Uterus (tissue), 2 donors: ENCODE data around the gene CATSPER3.

Experiments
- POLR2A ChIP-seq, 2 donors: fragments of 450-650 bp; IDR thresholded peaks; one replicate each; pipeline ENCODE4 v1.6.1; 2016; ENCODE audit warnings: antibody characterized with exemption in 2 of 2, mild to moderate bottlenecking in 1 of 2, moderate library complexity in 1 of 2
- TF ChIP-seq, protein P1 (sequence below), 4 experiments: fragments of 200-600 bp in 2 of 4; fragments of 450-650 bp in 2 of 4; sonication (generic) in 2 of 4; IDR thresholded peaks; one replicate each; pipeline ENCODE4 v1.5.1; 2016 to 2019; ENCODE audit warnings: antibody characterized with exemption in 4 of 4, mild to moderate bottlenecking in 2 of 4, moderate library complexity in 1 of 4

DNA sequence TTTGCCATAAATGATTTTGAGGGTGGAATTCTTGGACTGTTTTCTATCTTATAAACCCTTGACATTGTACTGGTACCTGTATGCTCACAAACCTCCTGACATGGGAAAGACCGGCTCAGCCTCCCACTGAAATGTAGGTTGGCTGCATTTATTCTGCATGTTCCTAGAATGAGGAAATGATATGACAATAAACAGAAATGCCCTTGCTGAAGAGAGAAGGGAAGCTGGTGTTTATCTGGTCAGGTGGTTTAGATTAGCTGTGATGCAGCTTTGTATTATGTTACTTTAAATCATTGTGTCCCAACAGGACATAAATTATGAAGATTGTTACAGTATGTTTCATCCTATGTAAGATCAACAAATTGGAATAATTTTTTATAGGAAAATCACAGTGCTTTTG is 23.1 kb upstream of the CATSPER3 start:
- TF ChIP-seq, protein P1, sequence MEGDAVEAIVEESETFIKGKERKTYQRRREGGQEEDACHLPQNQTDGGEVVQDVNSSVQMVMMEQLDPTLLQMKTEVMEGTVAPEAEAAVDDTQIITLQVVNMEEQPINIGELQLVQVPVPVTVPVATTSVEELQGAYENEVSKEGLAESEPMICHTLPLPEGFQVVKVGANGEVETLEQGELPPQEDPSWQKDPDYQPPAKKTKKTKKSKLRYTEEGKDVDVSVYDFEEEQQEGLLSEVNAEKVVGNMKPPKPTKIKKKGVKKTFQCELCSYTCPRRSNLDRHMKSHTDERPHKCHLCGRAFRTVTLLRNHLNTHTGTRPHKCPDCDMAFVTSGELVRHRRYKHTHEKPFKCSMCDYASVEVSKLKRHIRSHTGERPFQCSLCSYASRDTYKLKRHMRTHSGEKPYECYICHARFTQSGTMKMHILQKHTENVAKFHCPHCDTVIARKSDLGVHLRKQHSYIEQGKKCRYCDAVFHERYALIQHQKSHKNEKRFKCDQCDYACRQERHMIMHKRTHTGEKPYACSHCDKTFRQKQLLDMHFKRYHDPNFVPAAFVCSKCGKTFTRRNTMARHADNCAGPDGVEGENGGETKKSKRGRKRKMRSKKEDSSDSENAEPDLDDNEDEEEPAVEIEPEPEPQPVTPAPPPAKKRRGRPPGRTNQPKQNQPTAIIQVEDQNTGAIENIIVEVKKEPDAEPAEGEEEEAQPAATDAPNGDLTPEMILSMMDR (IDR thresholded peaks at IDR 0.05), result no peak
- no peak for TF ChIP-seq POLR2A (IDR thresholded peaks at IDR 0.05)
